Measurements from ENCODE around the gene CTNNA2.

CTNNA2 gene

DNA sequence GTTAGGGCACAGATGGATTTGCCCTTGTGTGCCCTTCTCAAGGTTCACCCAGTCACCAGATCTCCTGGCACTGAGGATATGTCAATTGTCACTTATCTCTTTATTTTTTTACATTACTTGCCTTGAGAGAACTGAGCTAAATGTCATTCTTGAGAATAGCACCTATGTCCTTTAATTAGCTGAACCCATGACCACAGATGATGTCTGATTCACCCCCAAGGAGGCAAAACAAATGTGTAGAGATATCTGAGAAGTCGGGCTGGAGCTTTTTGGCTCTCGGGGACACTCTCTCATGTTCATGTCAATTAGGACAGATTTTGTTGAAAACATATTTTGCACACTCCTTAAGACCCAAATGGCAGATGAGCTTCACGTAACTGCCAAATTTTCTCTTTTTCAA is 963.1 kb downstream of the CTNNA2 start:
- H3K4me2 ChIP-seq, result no peak overlapping the region
- H3K4me1 ChIP-seq, result no peaks in the 10 kb centered on the region
- no peaks in the 10 kb centered on the region for H3K36me3 ChIP-seq
- no peaks in the 10 kb centered on the region for H3K9me3 ChIP-seq (replicated peaks in 1 of 11)
- no peak overlapping the region for H3K27ac ChIP-seq
- no peak overlapping the region for H3K9ac ChIP-seq
- H3K4me3 ChIP-seq, result no peak overlapping the region
- no peak for TF ChIP-seq Cebpa-rat (IDR thresholded peaks at IDR 0.05)
- no peaks in the 10 kb centered on the region for H3K27me3 ChIP-seq
- no peaks in the 10 kb centered on the region for H4K20me1 ChIP-seq

DNA sequence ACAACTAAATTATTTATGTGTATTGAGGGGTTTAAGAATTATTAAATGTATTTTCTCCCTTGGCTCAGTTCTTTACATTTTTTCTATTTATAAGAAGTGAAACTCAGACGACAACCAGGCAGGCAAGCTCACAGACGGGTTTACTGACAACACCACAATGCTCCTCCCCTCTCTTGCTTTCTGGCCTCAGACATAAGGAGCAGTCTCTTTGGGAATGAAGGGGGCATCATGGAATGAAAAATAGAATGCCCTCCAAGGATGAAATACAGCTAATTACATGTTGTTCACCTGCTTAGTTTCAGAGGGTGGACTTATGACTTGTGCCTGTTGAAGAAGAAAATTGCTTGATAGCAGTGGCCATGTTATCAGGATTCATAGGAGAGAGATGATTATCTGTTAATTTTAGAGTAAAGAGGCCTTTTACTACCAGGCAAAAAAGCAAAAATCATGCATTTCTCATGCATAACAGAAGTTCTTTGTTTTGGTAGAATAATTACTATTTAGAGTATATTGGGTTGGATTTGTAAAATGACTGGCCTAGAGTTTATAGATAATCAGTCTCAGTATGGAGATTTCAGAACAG is 963.8 kb downstream of the CTNNA2 start:
- no peak overlapping the region for H3K9ac ChIP-seq
- H3K27ac ChIP-seq, result no peak overlapping the region
- H3K36me3 ChIP-seq, result no peaks in the 10 kb centered on the region
- H3K4me3 ChIP-seq, result no peak overlapping the region
- no peaks in the 10 kb centered on the region for H3K4me1 ChIP-seq
- no peaks in the 10 kb centered on the region for H3K9me3 ChIP-seq (replicated peaks in 1 of 11)
- H3K27me3 ChIP-seq, result no peaks in the 10 kb centered on the region
- no peaks in the 10 kb centered on the region for H4K20me1 ChIP-seq
- H3K4me2 ChIP-seq, result no peak overlapping the region
- no peak for TF ChIP-seq Cebpa-rat (IDR thresholded peaks at IDR 0.05)

DNA sequence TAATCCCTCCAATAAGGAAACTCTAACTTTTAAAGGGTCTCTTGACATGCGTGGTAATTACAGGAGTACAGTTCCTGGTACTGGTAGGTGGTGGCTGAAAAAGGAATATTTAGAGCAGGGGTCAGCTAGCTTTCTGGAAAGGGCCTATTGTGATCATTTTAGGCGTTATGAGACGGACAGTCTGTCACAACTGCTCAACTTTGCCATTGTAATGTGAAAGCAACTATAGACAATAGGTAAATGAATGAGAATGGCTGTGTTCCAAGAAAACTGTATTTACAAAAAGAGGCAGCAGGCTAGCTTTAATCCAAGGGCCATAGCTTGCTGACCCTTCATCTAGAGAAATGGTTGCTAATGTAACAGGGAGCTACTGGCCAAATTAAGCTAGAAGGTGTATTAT is 969.4 kb downstream of the CTNNA2 start:
- Histone ChIP-seq H3K4me3 (no peak overlapping the region), H4K20me1 (no peaks in the 10 kb centered on the region), H3K27ac (no peak overlapping the region), H3K27me3 (no peaks in the 10 kb centered on the region), H3K36me3 (no peaks in the 10 kb centered on the region), H3K4me1 (no peaks in the 10 kb centered on the region), H3K9ac (no peak overlapping the region), H3K4me2 (no peak overlapping the region), H3K9me3 (replicated peaks in 1 of 11) (no peaks in the 10 kb centered on the region)
- TF ChIP-seq Cebpa-rat (IDR thresholded peaks at IDR 0.05), result no peak

DNA sequence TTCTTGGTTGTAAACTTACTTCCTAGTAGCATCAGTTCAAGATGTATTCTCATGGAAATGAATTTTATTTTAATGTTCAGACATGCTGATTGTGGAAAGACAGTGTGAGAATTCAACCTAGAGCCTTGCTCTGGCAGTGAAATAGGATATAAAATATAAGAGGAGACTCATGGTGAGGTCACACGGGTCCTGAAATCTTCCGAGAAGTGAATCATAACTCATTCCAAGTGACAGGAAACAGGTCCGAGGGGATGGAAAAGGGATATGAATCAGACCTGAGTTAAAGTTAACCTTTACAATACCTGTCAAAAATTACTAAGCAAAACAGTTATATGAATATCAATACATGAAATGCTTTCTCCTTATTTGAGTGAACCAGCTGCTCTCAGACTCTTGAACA is 976.9 kb downstream of the CTNNA2 start:
- Histone ChIP-seq H3K27ac (no peak overlapping the region), H3K4me2 (no peak overlapping the region), H3K4me3 (no peak overlapping the region), H3K9ac (no peak overlapping the region), H3K9me3 (replicated peaks in 1 of 11) (no peaks in the 10 kb centered on the region), H3K36me3 (no peaks in the 10 kb centered on the region), H3K4me1 (no peaks in the 10 kb centered on the region), H3K27me3 (no peaks in the 10 kb centered on the region), H4K20me1 (no peaks in the 10 kb centered on the region)
- TF ChIP-seq Cebpa-rat (IDR thresholded peaks at IDR 0.05), result no peak

- Histone ChIP-seq H3K27me3 (no peaks in the 10 kb centered on the region), H3K4me2 (no peak overlapping the region), H3K4me1 (no peaks in the 10 kb centered on the region), H3K9ac (no peak overlapping the region), H3K36me3 (no peaks in the 10 kb centered on the region), H3K27ac (no peak overlapping the region), H3K9me3 (replicated peaks in 1 of 11) (no peaks in the 10 kb centered on the region), H4K20me1 (no peaks in the 10 kb centered on the region), H3K4me3 (no peak overlapping the region)
- TF ChIP-seq Cebpa-rat (IDR thresholded peaks at IDR 0.05), result no peak
Measured at GRCh38 chr2:80490964-80491363, 978.1 kb downstream of the CTNNA2 start.

- H3K36me3 ChIP-seq, result no peaks in the 10 kb centered on the region
Measured at GRCh38 chr2:80496346-80496745, 983.5 kb downstream of the CTNNA2 start.

DNA sequence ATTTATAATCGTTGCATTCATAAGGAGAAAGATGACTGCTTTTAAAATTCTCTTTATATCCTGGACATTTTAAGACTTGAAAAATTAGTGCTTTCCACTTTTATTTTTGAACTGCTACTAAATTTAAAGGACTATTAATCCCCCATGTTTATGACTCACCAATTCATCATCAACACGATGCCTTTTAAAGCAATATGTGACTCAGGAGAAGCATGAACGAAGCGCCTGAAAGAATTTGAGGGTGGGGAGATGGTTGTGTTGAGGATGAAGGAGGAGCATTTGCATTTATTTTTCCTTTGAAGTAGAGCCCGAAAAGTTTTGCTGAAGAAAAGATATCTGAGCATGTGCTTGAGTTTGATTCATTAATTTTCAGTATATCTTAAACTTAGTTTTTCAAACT is 983.9 kb downstream of the CTNNA2 start:
- Histone ChIP-seq H3K4me1 (no peaks in the 10 kb centered on the region), H3K9me3 (replicated peaks in 1 of 11) (no peaks in the 10 kb centered on the region), H4K20me1 (no peaks in the 10 kb centered on the region), H3K27me3 (no peaks in the 10 kb centered on the region), H3K36me3 (no peaks in the 10 kb centered on the region), H3K4me2 (no peak overlapping the region), H3K27ac (no peak overlapping the region), H3K4me3 (no peak overlapping the region), H3K9ac (no peak overlapping the region)
- no peak for TF ChIP-seq Cebpa-rat (IDR thresholded peaks at IDR 0.05)

More at GRCh38 chr2:80496346-80496745, 983.5 kb downstream of the CTNNA2 start:
- Histone ChIP-seq H4K20me1 (no peaks in the 10 kb centered on the region), H3K9ac (no peak overlapping the region), H3K9me3 (replicated peaks in 1 of 11) (no peaks in the 10 kb centered on the region), H3K4me3 (no peak overlapping the region), H3K27ac (no peak overlapping the region), H3K4me2 (no peak overlapping the region), H3K4me1 (no peaks in the 10 kb centered on the region), H3K27me3 (no peaks in the 10 kb centered on the region)
- TF ChIP-seq Cebpa-rat (IDR thresholded peaks at IDR 0.05), result no peak

GRCh38 chr2:80499095-80499494 is 986.2 kb downstream of the CTNNA2 start:
- H4K20me1 ChIP-seq, result no peaks in the 10 kb centered on the region
- no peaks in the 10 kb centered on the region for H3K36me3 ChIP-seq
- H3K9ac ChIP-seq, result no peak overlapping the region
- no peaks in the 10 kb centered on the region for H3K27me3 ChIP-seq
- no peak for TF ChIP-seq Cebpa-rat (IDR thresholded peaks at IDR 0.05)
- no peak overlapping the region for H3K4me3 ChIP-seq
- no peaks in the 10 kb centered on the region for H3K9me3 ChIP-seq (replicated peaks in 1 of 11)
- H3K4me2 ChIP-seq, result no peak overlapping the region
- H3K27ac ChIP-seq, result no peak overlapping the region
- H3K4me1 ChIP-seq, result no peaks in the 10 kb centered on the region

- no peak overlapping the region for H3K9ac ChIP-seq
- no peak overlapping the region for H3K4me2 ChIP-seq
- H3K9me3 ChIP-seq (replicated peaks in 1 of 11), result no peaks in the 10 kb centered on the region
- H3K27me3 ChIP-seq, result no peaks in the 10 kb centered on the region
- H3K36me3 ChIP-seq, result no peaks in the 10 kb centered on the region
- no peak overlapping the region for H3K27ac ChIP-seq
- H4K20me1 ChIP-seq, result no peaks in the 10 kb centered on the region
- no peak for TF ChIP-seq Cebpa-rat (IDR thresholded peaks at IDR 0.05)
- no peak overlapping the region for H3K4me3 ChIP-seq
- H3K4me1 ChIP-seq, result no peaks in the 10 kb centered on the region
Measured at GRCh38 chr2:80501874-80502624, 989.2 kb downstream of the CTNNA2 start.

GRCh38 chr2:80506563-80506962 is 993.7 kb downstream of the CTNNA2 start:
- Histone ChIP-seq H3K4me1 (no peaks in the 10 kb centered on the region), H3K9me3 (replicated peaks in 1 of 11) (no peaks in the 10 kb centered on the region), H3K36me3 (no peaks in the 10 kb centered on the region), H3K27me3 (no peaks in the 10 kb centered on the region), H3K27ac (no peak overlapping the region), H4K20me1 (no peaks in the 10 kb centered on the region), H3K4me3 (no peak overlapping the region), H3K9ac (no peak overlapping the region), H3K4me2 (no peak overlapping the region)
- TF ChIP-seq Cebpa-rat (IDR thresholded peaks at IDR 0.05), result no peak
